ENCODE data around the gene TPSB2. TPM values are rescaled to one million over a fixed set of nuclear protein-coding genes. Genes with fewer than 3 reads are reported as not detected.

TPSB2 gene
- total RNA-seq, 6 experiments from 2014 or later = 0.24 to 1.6 (median 0.83) TPM; not detected in 2

GRCh38 chr16:1209081-1209480 is 20.9 kb downstream of the TPSB2 start:
- Histone ChIP-seq H3K27me3 (no peaks in the 10 kb centered on the region), H3K27ac (no peak overlapping the region), H3K9me3 (no peaks in the 10 kb centered on the region), H3K4me1 (no peaks in the 10 kb centered on the region), H3K36me3 (peaks cover 0 to 14% (median 0%) of the 10 kb centered on the region in 4 donors), H3K4me3 (no peak overlapping the region)
- WGBS (ENCODE audit: insufficient coverage, low coverage, low lambda C conversion rate, missing lambda C conversion rate) = 91% methylated on average over 7 of the region's 43 CpGs
- intact Hi-C loops (cut with DNase I) = no loop called here
- no peak for ATAC-seq
- DNase-seq = no peak
- TF ChIP-seq CTCF (IDR thresholded peaks at IDR 0.05) (no peak), POLR2A (IDR thresholded peaks at IDR 0.05) (no peak)

- Histone ChIP-seq H3K36me3 (peaks cover 0 to 14% (median 0%) of the 10 kb centered on the region in 4 donors), H3K4me1 (no peaks in the 10 kb centered on the region), H3K27me3 (no peaks in the 10 kb centered on the region), H3K9me3 (no peaks in the 10 kb centered on the region), H3K4me3 (no peak overlapping the region), H3K27ac (no peak overlapping the region)
- 61% methylated on average over 5 of the region's 22 CpGs for WGBS (ENCODE audit: insufficient coverage, low coverage, low lambda C conversion rate, missing lambda C conversion rate)
- TF ChIP-seq CTCF (IDR thresholded peaks at IDR 0.05) (no peak), POLR2A (IDR thresholded peaks at IDR 0.05) (no peak)
- intact Hi-C loops (cut with DNase I) = no loop called here
- no peak for DNase-seq
- no peak for ATAC-seq
Observed at GRCh38 chr16:1208239-1208830, 21.6 kb downstream of the TPSB2 start.

- intact Hi-C loops (cut with DNase I) = no loop called here
- Histone ChIP-seq H3K27me3 (no peaks in the 10 kb centered on the region), H3K9me3 (no peaks in the 10 kb centered on the region), H3K4me1 (no peaks in the 10 kb centered on the region), H3K36me3 (peaks cover 0 to 11% (median 0%) of the 10 kb centered on the region in 4 donors), H3K27ac (no peak overlapping the region), H3K4me3 (no peak overlapping the region)
- DNase-seq (no peak), ATAC-seq (no peak)
- no peak for TF ChIP-seq POLR2A (IDR thresholded peaks at IDR 0.05)
- TF ChIP-seq CTCF (IDR thresholded peaks at IDR 0.05) = no peak
- WGBS (ENCODE audit: insufficient coverage, low coverage, low lambda C conversion rate, missing lambda C conversion rate) = 72% methylated on average over 9 of the region's 16 CpGs
Observed at GRCh38 chr16:1206786-1207185, 23.2 kb downstream of the TPSB2 start.

GRCh38 chr16:1206326-1206725 is 23.7 kb downstream of the TPSB2 start:
- Histone ChIP-seq H3K9me3 (no peaks in the 10 kb centered on the region), H3K36me3 (peaks cover 0 to 6% (median 0%) of the 10 kb centered on the region in 4 donors), H3K27me3 (no peaks in the 10 kb centered on the region), H3K4me3 (no peak overlapping the region), H3K4me1 (no peaks in the 10 kb centered on the region), H3K27ac (no peak overlapping the region)
- intact Hi-C loops (cut with DNase I) = no loop called here
- ATAC-seq (no peak), DNase-seq (no peak)
- no peak for TF ChIP-seq CTCF (IDR thresholded peaks at IDR 0.05)
- no peak for TF ChIP-seq POLR2A (IDR thresholded peaks at IDR 0.05)
- no CpG with 5 or more reads among the region's 9 CpGs for WGBS (ENCODE audit: insufficient coverage, low coverage, low lambda C conversion rate, missing lambda C conversion rate)

Data from right lobe of liver (tissue), 6 donors.